H9 (cell line): Measurements from ENCODE around the gene TAOK1. TPM values are rescaled to one million over a fixed set of nuclear protein-coding genes. Genes with fewer than 3 reads are reported as not detected.

Experiments used
- DNase-seq: peaks from one replicate; pipeline ENCODE4 v3.0.0-alpha.2; 2017
- H2AFZ ChIP-seq: one replicate; pipeline ENCODE4 v1.6.1; 2013; ENCODE audit warnings: mild to moderate bottlenecking, low read length, control low read depth, moderate library complexity
- H2AK5ac ChIP-seq: 2 replicates; pipeline ENCODE4 v1.6.1; 2013; ENCODE audit warnings: low read length, control low read depth, mixed read lengths; ENCODE audit not compliant: insufficient read length
- H2BK120ac ChIP-seq: one replicate; pipeline ENCODE4 v1.6.1; 2013; ENCODE audit warnings: low read depth, mild to moderate bottlenecking, low read length, control low read depth, inconsistent platforms; ENCODE audit not compliant: poor library complexity, severe bottlenecking
- H2BK12ac ChIP-seq: 2 replicates; pipeline ENCODE4 v1.6.1; 2013; ENCODE audit warnings: low read length, control low read depth, mixed read lengths, low read depth; ENCODE audit not compliant: insufficient read length
- H2BK15ac ChIP-seq: 2 replicates; pipeline ENCODE4 v1.6.1; 2013; ENCODE audit warnings: low read depth, low read length, control low read depth
- H2BK20ac ChIP-seq: one replicate; pipeline ENCODE4 v1.6.1; 2013; ENCODE audit warnings: low read depth, mild to moderate bottlenecking, low read length, control low read depth, inconsistent platforms; ENCODE audit not compliant: poor library complexity, severe bottlenecking
- H2BK5ac ChIP-seq: 2 replicates; pipeline ENCODE4 v1.6.1; 2013; ENCODE audit warnings: low read length, control low read depth, mixed read lengths; ENCODE audit not compliant: insufficient read length
- H3K14ac ChIP-seq: 2 replicates; pipeline ENCODE4 v1.6.1; 2013; ENCODE audit warnings: low read length, control low read depth; ENCODE audit not compliant: insufficient read depth
- H3K18ac ChIP-seq: 2 replicates; pipeline ENCODE4 v1.6.1; 2013; ENCODE audit warnings: low read depth, mild to moderate bottlenecking, mixed read lengths, low read length, control low read depth; ENCODE audit not compliant: insufficient read length
- H3K23ac ChIP-seq: 2 replicates; pipeline ENCODE4 v1.6.1; 2013; ENCODE audit warnings: low read length, control low read depth, mixed read lengths, low read depth; ENCODE audit not compliant: insufficient read length
- H3K23me2 ChIP-seq: 2 replicates; pipeline ENCODE4 v1.6.1; 2013; ENCODE audit warnings: low read depth, mild to moderate bottlenecking, mixed read lengths, low read length, control low read depth; ENCODE audit not compliant: insufficient read length, poor library complexity, severe bottlenecking
- H3K27ac ChIP-seq: 2 replicates; pipeline ENCODE4 v1.5.1; 2013; ENCODE audit warnings: low read length, control low read depth, mixed read lengths, low read depth; ENCODE audit not compliant: insufficient read length
- H3K27me3 ChIP-seq: 2 replicates; pipeline ENCODE4 v1.6.1; 2013; ENCODE audit warnings: low read length, control low read depth, inconsistent platforms; ENCODE audit not compliant: insufficient read depth
- H3K4ac ChIP-seq: 2 replicates; pipeline ENCODE4 v1.6.1; 2013; ENCODE audit warnings: low read depth, mild to moderate bottlenecking, control low read depth, inconsistent platforms, low read length, moderate library complexity
- H3K4me1 ChIP-seq: 2 replicates; pipeline ENCODE4 v1.6.1; 2013; ENCODE audit warnings: low read length, control low read depth, inconsistent platforms; ENCODE audit not compliant: insufficient read depth
- H3K4me2 ChIP-seq: 2 replicates; pipeline ENCODE4 v1.6.1; 2013; ENCODE audit warnings: low read length, control low read depth, mixed read lengths; ENCODE audit not compliant: insufficient read length, insufficient read depth
- H3K56ac ChIP-seq: 2 replicates; pipeline ENCODE4 v1.6.1; 2013; ENCODE audit warnings: low read depth, mild to moderate bottlenecking, mixed read lengths, low read length, control low read depth; ENCODE audit not compliant: insufficient read length
- H3K79me1 ChIP-seq: 2 replicates; pipeline ENCODE4 v1.6.1; 2013; ENCODE audit warnings: low read depth, mild to moderate bottlenecking, moderate library complexity, low read length, control low read depth, inconsistent platforms; ENCODE audit not compliant: insufficient read depth, poor library complexity, severe bottlenecking
- H3K79me2 ChIP-seq: 2 replicates; pipeline ENCODE4 v1.6.1; 2013; ENCODE audit warnings: low read length, control low read depth, inconsistent platforms; ENCODE audit not compliant: insufficient read depth
- H3K9ac ChIP-seq: 2 replicates; pipeline ENCODE4 v1.6.1; 2013; ENCODE audit warnings: low read length, control low read depth, mixed read lengths; ENCODE audit not compliant: insufficient read length; ENCODE audit errors: extremely low read depth
- H3K9me3 ChIP-seq: one replicate; pipeline ENCODE4 v1.6.1; 2013; ENCODE audit warnings: low read depth, low read length, inconsistent platforms; ENCODE audit not compliant: control insufficient read depth
- H3T11ph ChIP-seq: one replicate; pipeline ENCODE4 v1.6.1; 2013; ENCODE audit warnings: mild to moderate bottlenecking, low read length, control low read depth, inconsistent platforms
- H4K20me1 ChIP-seq: one replicate; pipeline ENCODE4 v1.6.1; 2013; ENCODE audit not compliant: control insufficient read depth, insufficient read length, insufficient read depth
- H4K5ac ChIP-seq: 2 replicates; pipeline ENCODE4 v1.6.1; 2013; ENCODE audit warnings: low read depth, mild to moderate bottlenecking, mixed read lengths, low read length, control low read depth; ENCODE audit not compliant: insufficient read length
- H4K8ac ChIP-seq: replicated peaks from 2 replicates; pipeline ENCODE4 v1.6.1; 2013; ENCODE audit warnings: low read length, control low read depth, mixed read lengths, low read depth; ENCODE audit not compliant: insufficient read length
- H4K91ac ChIP-seq: 2 replicates; pipeline ENCODE4 v1.6.1; 2013; ENCODE audit warnings: low read depth, mild to moderate bottlenecking, moderate library complexity, mixed read lengths, low read length, control low read depth; ENCODE audit not compliant: insufficient read length
- H3K27ac Mint-ChIP-seq, 3 experiments: 2 replicates in 2 of 3; 3 replicates in 1 of 3; pipeline ENCODE4 v1.8.0; 2020 to 2021; ENCODE audit warnings: mixed read lengths in 3 of 3, mild to moderate bottlenecking in 1 of 3, moderate library complexity in 1 of 3
- H3K27me3 Mint-ChIP-seq: 2 replicates; pipeline ENCODE4 v1.8.0; 2021; ENCODE audit warnings: low read depth, mild to moderate bottlenecking, moderate library complexity, mixed read lengths
- H3K36me3 Mint-ChIP-seq, 3 experiments: 2 replicates in 2 of 3; 3 replicates in 1 of 3; pipeline ENCODE4 v1.8.0; 2020 to 2021; ENCODE audit warnings: low read depth in 3 of 3, mixed read lengths in 3 of 3; ENCODE audit not compliant: insufficient read depth in 1 of 3
- H3K4me1 Mint-ChIP-seq, 2 experiments: 2 replicates each; pipeline ENCODE4 v1.8.0; 2020; ENCODE audit warnings: mixed read lengths in 2 of 2
- H3K4me3 Mint-ChIP-seq, 2 experiments: 2 replicates in 1 of 2; 3 replicates in 1 of 2; pipeline ENCODE4 v1.8.0; 2020 to 2021; ENCODE audit warnings: mild to moderate bottlenecking in 2 of 2, mixed read lengths in 2 of 2, moderate library complexity in 1 of 2
- H3K9me3 Mint-ChIP-seq, 2 experiments: 2 replicates in 1 of 2; 3 replicates in 1 of 2; pipeline ENCODE4 v1.8.0; 2020; ENCODE audit warnings: mild to moderate bottlenecking in 2 of 2, mixed read lengths in 2 of 2, moderate library complexity in 1 of 2
- WGBS: extraction: QIAGEN DNeasy Blood & Tissue Kit; methylation state at CpG from one replicate; pipeline ENCODE4 v1.1.7; 2013; ENCODE audit warnings: missing lambda C conversion rate, low lambda C conversion rate, mixed read lengths; ENCODE audit not compliant: insufficient read length; ENCODE audit errors: extremely low coverage; 5-methylcytosine and 5-hydroxymethylcytosine counted together
- total RNA-seq: library from RNA; stranded (reverse); gene quantifications from 2 replicates; pipeline ENCODE4 v1.2.1, GENCODE V29; 2021
- TF ChIP-seq, protein P1 (sequence below): fragments of 200-600 bp; sonication (generic); conservative IDR thresholded peaks from 3 replicates; pipeline ENCODE4 v1.8.0; 2021; ENCODE audit warnings: antibody characterized with exemption, mild to moderate bottlenecking

The TAOK1 gene
- total RNA-seq, 1 experiment from 2014 or later = 93.0 TPM

GRCh38 chr17:29577385-29578211, 187.4 kb downstream of the TAOK1 start:
- DNase-seq = no peak
- no peak overlapping the region for H3K18ac ChIP-seq
- H3K4me1 ChIP-seq = no peaks in the 10 kb centered on the region
- no peak overlapping the region for H3K4me2 ChIP-seq
- Mint-ChIP-seq H3K27me3 (no peaks in the 10 kb centered on the region), H3K36me3 (peaks cover 22 to 70% (median 56%) of the 10 kb centered on the region in 3 experiments), H3K4me1 (peaks cover 2 to 13% of the 10 kb centered on the region in 2 experiments), H3K27ac (0 out of 7 replicates have a peak overlapping the region, but pooled peaks of 1 of the 3 experiments have one; percentile 23), H3K4me3 (no peak overlapping the region), H3K9me3 (no peaks in the 10 kb centered on the region)
- no peak overlapping the region for H3K27ac ChIP-seq
- H2BK20ac ChIP-seq = no peak overlapping the region
- H3K23ac ChIP-seq = no peak overlapping the region
- H3K4ac ChIP-seq = no peak overlapping the region
- no peak overlapping the region for H2BK5ac ChIP-seq
- H3K9ac ChIP-seq = no peak overlapping the region
- no peaks in the 10 kb centered on the region for H3K23me2 ChIP-seq
- H3K79me2 ChIP-seq = no peaks in the 10 kb centered on the region
- no peaks in the 10 kb centered on the region for H3K79me1 ChIP-seq
- H3K27me3 ChIP-seq = no peaks in the 10 kb centered on the region
- no CpG with 5 or more reads among the region's 22 CpGs for WGBS
- H3K56ac ChIP-seq = no peak overlapping the region
- peaks cover 2% of the 10 kb centered on the region for H4K20me1 ChIP-seq
- H3K14ac ChIP-seq = no peak overlapping the region
- H4K8ac ChIP-seq = no peak overlapping the region
- no peak overlapping the region for H2BK15ac ChIP-seq
- no peak overlapping the region for H2BK12ac ChIP-seq
- no peak overlapping the region for H2AK5ac ChIP-seq
- no peak overlapping the region for H2BK120ac ChIP-seq
- TF ChIP-seq, protein P1, sequence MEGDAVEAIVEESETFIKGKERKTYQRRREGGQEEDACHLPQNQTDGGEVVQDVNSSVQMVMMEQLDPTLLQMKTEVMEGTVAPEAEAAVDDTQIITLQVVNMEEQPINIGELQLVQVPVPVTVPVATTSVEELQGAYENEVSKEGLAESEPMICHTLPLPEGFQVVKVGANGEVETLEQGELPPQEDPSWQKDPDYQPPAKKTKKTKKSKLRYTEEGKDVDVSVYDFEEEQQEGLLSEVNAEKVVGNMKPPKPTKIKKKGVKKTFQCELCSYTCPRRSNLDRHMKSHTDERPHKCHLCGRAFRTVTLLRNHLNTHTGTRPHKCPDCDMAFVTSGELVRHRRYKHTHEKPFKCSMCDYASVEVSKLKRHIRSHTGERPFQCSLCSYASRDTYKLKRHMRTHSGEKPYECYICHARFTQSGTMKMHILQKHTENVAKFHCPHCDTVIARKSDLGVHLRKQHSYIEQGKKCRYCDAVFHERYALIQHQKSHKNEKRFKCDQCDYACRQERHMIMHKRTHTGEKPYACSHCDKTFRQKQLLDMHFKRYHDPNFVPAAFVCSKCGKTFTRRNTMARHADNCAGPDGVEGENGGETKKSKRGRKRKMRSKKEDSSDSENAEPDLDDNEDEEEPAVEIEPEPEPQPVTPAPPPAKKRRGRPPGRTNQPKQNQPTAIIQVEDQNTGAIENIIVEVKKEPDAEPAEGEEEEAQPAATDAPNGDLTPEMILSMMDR = no peak
- no peak overlapping the region for H2AFZ ChIP-seq
- H4K91ac ChIP-seq = no peak overlapping the region
- no peak overlapping the region for H4K5ac ChIP-seq
- H3T11ph ChIP-seq = no peak overlapping the region
- H3K9me3 ChIP-seq = no peaks in the 10 kb centered on the region
